Body of pancreas (tissue), 4 donors: ENCODE results near the gene CCDC12.

ENCODE experiments used
- POLR2A ChIP-seq, 3 donors: fragments of 450-650 bp; IDR thresholded peaks; one replicate each; pipeline ENCODE4 v1.6.1; 2016; ENCODE audit warnings: antibody characterized with exemption in 3 of 3, mild to moderate bottlenecking in 2 of 3
- TF ChIP-seq, protein P1 (sequence below), 7 experiments: fragments of 450-650 bp in 4 of 7; fragments of 200-600 bp in 3 of 7; sonication (generic) in 3 of 7; IDR thresholded peaks; one replicate each; pipeline ENCODE4 v1.5.1; 2016 to 2019; ENCODE audit warnings: antibody characterized with exemption in 7 of 7

DNA sequence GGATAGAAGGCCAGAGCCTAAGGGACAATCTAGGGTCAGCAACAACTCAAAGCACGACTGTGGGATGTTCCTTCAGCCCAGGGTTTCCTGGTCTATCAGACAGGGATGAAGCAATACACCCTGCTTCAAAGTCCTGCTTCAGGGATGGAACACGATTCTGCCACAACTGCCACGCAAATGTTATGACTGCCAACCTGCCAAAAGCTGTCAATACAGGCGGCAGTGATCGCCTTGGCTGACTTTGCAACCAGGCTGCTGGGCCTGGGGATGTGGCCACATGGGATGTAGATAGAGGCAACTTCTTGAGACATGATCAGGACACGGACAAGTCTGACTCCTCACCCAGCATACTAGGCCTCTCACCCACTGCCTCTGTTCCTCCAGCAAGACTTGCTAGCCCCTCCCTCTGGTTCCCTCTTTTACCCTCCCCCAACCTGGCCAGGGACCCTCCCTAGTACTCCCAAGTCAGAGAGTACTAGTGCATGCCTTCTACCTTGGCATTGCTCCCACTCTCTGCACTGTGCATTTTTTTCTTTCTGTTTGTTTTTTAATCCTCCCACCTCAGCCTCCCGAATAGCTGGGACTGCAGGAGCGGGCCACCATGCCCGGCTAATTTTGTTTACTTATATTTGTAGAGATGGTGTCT, 7.6 kb downstream of the CCDC12 start:
- TF ChIP-seq, protein P1, sequence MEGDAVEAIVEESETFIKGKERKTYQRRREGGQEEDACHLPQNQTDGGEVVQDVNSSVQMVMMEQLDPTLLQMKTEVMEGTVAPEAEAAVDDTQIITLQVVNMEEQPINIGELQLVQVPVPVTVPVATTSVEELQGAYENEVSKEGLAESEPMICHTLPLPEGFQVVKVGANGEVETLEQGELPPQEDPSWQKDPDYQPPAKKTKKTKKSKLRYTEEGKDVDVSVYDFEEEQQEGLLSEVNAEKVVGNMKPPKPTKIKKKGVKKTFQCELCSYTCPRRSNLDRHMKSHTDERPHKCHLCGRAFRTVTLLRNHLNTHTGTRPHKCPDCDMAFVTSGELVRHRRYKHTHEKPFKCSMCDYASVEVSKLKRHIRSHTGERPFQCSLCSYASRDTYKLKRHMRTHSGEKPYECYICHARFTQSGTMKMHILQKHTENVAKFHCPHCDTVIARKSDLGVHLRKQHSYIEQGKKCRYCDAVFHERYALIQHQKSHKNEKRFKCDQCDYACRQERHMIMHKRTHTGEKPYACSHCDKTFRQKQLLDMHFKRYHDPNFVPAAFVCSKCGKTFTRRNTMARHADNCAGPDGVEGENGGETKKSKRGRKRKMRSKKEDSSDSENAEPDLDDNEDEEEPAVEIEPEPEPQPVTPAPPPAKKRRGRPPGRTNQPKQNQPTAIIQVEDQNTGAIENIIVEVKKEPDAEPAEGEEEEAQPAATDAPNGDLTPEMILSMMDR (IDR thresholded peaks at IDR 0.05): no peak
- no peak for TF ChIP-seq POLR2A (IDR thresholded peaks at IDR 0.05)
